GM18867 (cell line): Measurements from ENCODE around the gene PILRA.
A peak's percentile ranks its signal among the peaks of the same experiment; 100 is the strongest.
"Not testable (repeated sequence)": the region's sequence is repeated elsewhere in the genome, so short reads cannot be mapped to it uniquely, and the experiment has no call there.

Experiments used
- ATAC-seq: cut with Tn5 transposase; IDR thresholded peaks from one replicate; pipeline ENCODE4 v1.9.1; 2021; ENCODE audit warnings: mild to moderate bottlenecking, moderate library complexity; ENCODE audit not compliant: unreplicated experiment

The PILRA gene

DNA sequence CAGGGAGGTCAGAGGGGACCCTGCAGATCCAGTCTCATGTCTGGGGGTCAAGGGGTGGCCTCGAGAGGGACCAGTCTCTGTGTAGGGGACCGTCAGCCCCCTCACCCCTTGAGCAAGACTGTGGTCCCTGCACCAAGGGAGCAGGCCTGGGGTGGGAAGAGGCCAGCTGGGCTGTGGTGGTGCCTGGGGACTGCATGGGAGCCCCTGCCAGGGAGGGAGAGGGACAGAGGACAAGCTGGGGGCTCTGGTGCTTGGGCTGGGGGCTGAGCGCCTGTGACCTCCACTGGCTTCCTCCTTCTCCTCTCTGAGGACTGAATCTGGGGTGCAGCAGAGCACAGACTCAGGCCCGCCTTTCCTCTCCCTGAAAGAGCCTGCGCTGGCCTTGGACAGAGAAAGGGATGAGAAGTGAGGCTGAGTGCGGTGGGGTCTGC, 16.1 kb upstream of the PILRA start:
- no peak for ATAC-seq

GRCh38 chr7:100358027-100358856, 15.0 kb upstream of the PILRA start, which contains the start of gene PILRB:
Gene PILRB, plus strand, starts transcription at chr7:100358117. Its CDS starts 186 bp downstream, at chr7:100358303.
- no peak for ATAC-seq

- no peak for ATAC-seq
These were observed 14.5 kb upstream of the PILRA start for GRCh38 chr7:100358857-100359212.

DNA sequence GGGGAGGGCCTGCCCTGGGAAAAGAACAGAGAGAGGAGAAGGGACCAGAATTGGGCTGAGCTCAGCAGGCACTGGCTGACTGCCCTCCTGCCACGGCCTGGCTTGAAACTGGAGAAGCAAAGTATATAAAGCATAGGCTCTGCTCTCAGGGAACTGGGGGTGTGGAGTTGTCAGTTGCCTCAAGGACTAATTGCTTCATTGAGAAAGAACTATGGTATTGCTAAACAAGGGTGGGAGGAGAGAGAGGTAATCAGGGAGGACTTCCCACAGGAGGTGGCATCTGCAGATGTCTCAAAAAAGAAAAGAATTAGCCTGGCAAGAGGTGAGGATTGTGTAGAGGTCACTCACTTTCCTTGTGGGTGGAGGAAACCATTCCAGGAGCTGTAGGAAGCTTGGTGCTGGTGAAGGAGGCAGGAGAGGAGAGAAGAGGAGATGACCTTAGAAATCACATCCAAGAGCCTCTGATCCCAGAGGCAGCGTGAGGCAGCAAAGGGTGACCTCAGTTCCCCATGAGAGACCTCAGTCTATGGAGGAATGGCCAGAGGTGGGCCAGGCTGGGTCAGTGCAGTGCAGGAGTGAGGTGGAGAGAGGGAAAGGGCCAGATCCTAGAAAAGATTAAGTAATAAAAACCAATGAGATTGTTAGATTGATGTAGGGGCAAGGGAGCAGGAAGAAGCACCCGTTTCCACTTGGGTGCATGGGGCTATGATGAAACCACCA, 13.0 kb upstream of the PILRA start:
- no peak for ATAC-seq

DNA sequence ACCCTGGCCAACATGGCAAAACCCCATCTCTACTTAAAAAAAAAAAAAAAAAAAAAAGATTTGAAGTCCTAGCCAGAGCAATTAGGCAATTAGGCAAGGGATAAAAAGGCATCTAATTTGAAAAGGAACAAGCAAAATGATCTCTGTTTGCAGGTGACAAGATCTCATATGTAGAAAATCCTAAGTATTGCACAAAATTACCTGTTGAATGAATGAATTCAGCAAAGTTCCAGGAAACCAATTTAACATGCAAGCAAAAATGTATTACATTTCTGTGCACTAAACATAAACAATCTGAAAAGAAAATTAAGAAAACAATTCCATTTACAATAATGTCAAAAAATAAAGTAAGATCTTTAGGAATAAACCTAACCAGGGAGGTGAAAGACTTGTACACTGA, 10.2 kb upstream of the PILRA start:
- ATAC-seq, result no peak

- not testable (repeated sequence) for ATAC-seq
These were observed 9.5 kb upstream of the PILRA start for GRCh38 chr7:100363797-100364196.

GRCh38 chr7:100364480-100364879, 8.8 kb upstream of the PILRA start:
- no peak for ATAC-seq

- not testable (repeated sequence) for ATAC-seq
These were observed 7.3 kb upstream of the PILRA start for GRCh38 chr7:100365998-100366367.

DNA sequence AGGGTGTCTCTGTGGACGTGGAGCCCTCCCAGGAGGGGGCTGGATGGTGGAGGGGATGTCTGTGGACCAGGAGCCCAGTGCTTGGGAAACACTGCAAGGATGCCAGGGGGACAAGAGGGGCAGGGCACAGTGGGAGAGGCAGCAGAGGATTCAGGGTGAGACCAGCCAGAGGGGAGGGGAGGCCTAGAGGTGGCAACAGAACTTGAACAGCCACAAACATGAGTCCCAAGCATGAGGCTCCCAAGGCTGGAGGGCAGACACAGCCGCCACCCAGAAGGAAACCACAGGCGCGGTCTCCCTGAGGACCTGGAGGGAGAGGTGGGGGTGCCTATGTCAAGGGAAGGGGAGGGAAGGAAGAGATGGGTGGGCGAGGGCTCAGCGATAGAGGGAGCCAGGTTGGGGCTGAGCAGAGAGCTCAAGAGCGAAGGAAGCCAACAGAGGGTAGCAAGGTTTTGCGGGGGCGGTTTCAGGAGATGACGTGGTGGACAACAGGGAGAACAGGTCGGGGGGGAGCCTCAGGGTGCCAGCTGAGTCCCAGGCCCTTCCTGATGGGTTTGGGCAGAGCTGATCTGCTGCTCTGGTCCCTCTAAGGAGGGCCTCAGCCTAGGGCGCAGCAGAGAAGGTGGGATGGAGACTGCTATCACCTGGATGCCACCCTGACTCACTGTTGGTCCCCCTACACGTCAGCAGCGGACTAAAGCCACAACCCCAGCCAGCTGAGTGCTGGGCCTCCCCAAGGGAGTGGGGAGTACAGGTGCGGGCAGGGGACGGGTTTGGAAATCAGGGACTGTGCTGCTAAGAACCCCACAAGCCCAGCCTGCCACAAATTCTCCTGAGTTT, 6.7 kb upstream of the PILRA start:
- ATAC-seq, result no peak

GRCh38 chr7:100367251-100367620, 6.1 kb upstream of the PILRA start:
- ATAC-seq, result no peak

GRCh38 chr7:100367676-100368613, 5.3 kb upstream of the PILRA start:
- no peak for ATAC-seq

- ATAC-seq, result peak; percentile 64
These were observed 4.2 kb upstream of the PILRA start for GRCh38 chr7:100369105-100369504.

DNA sequence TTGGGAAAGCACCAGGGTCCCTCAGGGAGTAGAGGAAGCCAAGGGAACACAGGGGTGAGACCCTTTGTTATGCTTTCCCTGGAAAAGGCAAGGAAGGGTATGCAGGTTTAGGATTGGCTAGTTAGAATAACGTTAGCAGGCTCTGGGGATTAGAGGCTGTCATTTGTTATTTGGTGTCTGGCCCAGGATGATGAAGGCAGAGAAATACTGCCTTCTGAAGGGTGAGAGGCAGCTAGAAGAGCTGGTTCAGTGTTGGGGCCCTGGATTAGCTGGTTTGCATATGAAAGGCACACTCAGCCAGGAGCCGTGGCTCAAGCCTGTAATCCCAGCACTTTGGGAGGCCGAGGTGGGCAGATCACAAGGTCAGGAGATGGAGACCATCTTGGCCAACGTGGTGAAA, 3.0 kb upstream of the PILRA start:
- ATAC-seq, result no peak

DNA sequence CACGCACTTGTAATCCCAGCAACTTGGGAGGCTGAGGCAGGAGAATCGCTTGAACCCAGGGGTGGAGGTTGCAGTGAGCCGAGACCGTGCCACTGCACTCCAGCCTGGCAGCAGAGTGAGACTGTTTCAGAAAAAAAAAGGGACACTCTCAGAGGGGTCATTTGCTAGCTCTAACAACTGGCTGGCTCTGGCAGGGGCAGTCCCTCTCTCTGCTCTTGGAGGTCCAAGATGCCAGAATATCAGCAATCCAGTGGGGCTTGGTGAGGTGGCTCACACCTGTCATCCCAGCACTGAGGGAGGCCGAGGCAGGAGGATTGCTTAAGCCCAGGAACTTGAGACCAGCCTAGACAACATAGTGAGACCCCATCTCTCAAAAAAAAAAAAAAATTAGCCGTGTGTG, 2.5 kb upstream of the PILRA start:
- ATAC-seq, result no peak

GRCh38 chr7:100371561-100372171, 1.6 kb upstream of the PILRA start:
- no peak for ATAC-seq

- no peak for ATAC-seq
These were observed 1.0 kb upstream of the PILRA start for GRCh38 chr7:100372256-100372655.

DNA sequence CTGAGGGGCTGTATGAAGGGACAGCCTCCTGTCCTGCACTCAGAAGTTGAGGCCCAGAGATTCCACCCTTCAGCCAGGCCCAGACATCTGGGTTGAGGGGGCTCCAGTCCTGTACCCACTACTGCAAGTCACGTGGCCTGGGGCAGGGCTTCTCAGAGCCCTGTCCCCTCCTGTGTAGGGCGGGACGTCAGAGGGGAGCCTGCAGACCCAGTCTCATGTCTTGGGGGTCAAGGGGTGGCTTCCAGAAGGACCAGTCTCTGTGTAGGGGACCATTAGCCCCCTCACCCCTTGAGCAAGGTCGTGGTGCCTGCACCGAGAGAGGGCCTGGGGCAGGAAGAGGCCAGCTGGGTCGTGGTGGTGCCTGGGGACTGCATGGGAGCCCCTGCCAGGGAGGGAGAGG, 593 bp upstream of the PILRA start:
- no peak for ATAC-seq

DNA sequence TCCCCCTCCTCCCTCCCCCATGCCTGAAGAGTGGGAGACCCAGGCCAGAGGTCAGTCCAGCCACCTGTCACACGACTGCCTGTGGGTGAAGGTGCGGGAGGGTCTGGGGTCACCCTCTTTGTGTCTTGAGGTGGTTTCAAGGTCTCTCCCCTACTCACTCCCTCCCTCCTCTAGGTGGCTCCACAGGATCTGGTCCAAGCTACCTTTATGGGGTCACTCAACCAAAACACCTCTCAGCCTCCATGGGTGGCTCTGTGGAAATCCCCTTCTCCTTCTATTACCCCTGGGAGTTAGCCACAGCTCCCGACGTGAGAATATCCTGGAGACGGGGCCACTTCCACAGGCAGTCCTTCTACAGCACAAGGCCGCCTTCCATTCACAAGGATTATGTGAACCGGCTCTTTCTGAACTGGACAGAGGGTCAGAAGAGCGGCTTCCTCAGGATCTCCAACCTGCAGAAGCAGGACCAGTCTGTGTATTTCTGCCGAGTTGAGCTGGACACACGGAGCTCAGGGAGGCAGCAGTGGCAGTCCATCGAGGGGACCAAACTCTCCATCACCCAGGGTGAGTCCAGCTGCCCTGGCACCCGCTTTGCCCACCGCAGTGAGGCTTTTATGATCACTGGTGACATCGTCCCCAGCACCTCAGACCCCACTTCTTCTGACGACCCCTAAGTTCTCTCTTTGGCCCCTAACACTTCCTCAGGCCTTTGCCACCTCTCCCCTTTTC, 747 bp downstream of the PILRA start:
- ATAC-seq, result peak; percentile 30

GRCh38 chr7:100374601-100375000, 1.3 kb downstream of the PILRA start:
- no peak for ATAC-seq
